Fibroblast of pulmonary artery (primary cell): ENCODE data around the gene SYNE1.

ENCODE experiments used
- DNase-seq: peaks from one replicate; pipeline ENCODE4 v3.0.0-alpha.2; 2010; ENCODE audit warnings: low read depth
- H3K4me3 ChIP-seq: replicated peaks from 2 replicates; pipeline ENCODE4 v1.5.1; 2011; ENCODE audit warnings: low read depth, mild to moderate bottlenecking, control low read depth, low read length, moderate library complexity
- CTCF ChIP-seq: IDR thresholded peaks from 2 replicates; pipeline ENCODE4 v1.5.1; 2011; ENCODE audit warnings: mild to moderate bottlenecking, control low read depth, low read length, inconsistent platforms; ENCODE audit errors: missing control alignments

SYNE1 gene

GRCh38 chr6:152136449-152136825, 500.7 kb downstream of the SYNE1 start:
- DNase-seq = no peak
- no peak for TF ChIP-seq CTCF

GRCh38 chr6:152135755-152136448, 501.3 kb downstream of the SYNE1 start:
- TF ChIP-seq CTCF = no peak
- no peak for DNase-seq
- no peak overlapping the region for H3K4me3 ChIP-seq

More at GRCh38 chr6:152136449-152136825, 500.7 kb downstream of the SYNE1 start:
- H3K4me3 ChIP-seq = no peak overlapping the region

GRCh38 chr6:152130441-152130840, 506.7 kb downstream of the SYNE1 start:
- H3K4me3 ChIP-seq = no peak overlapping the region
- no peak for DNase-seq
- no peak for TF ChIP-seq CTCF

GRCh38 chr6:152129691-152130151, 507.4 kb downstream of the SYNE1 start:
- DNase-seq = peak; percentile 72
- peak overlapping the region; percentile 29 for H3K4me3 ChIP-seq

GRCh38 chr6:152127432-152128165, 509.6 kb downstream of the SYNE1 start:
- TF ChIP-seq CTCF = no peak
- no peak overlapping the region for H3K4me3 ChIP-seq
- no peak for DNase-seq

More at GRCh38 chr6:152129691-152130151, 507.4 kb downstream of the SYNE1 start:
- TF ChIP-seq CTCF = no peak

GRCh38 chr6:152124429-152125074, 512.6 kb downstream of the SYNE1 start:
- H3K4me3 ChIP-seq = no peak overlapping the region
- DNase-seq = peak; percentile 84
- TF ChIP-seq CTCF = peak; percentile 92
